ENCODE results near the gene WWC2. TPM values are rescaled to one million over a fixed set of nuclear protein-coding genes. Genes with fewer than 3 reads are reported as not detected.

Gene WWC2
- total RNA-seq, 1 experiment from 2014 or later: 39.1 TPM

GRCh38 chr4:183145773-183146172, 46.7 kb downstream of the WWC2 start:
- Histone ChIP-seq H3K4me2 (ENCODE audit: low read length) (no peak overlapping the region), H3K9me3 (ENCODE audit: control insufficient read depth in 1 of 2, insufficient read depth in 1 of 2, low read depth in 1 of 2, low read length in 2 of 2) (no peaks in the 10 kb centered on the region), H3K4me1 (ENCODE audit: control insufficient read depth in 1 of 2, insufficient read depth in 2 of 2, low read length in 2 of 2) (peaks cover 3 to 6% of the 10 kb centered on the region in 2 experiments; a peak in 2 of 4 replicates), H4K20me1 (ENCODE audit: insufficient read depth) (peaks cover 4% of the 10 kb centered on the region; the same call in 1 of the 2 replicates), H3K4me3 (replicated peaks in 1 of 2; ENCODE audit: low read depth in 1 of 2, low read length in 2 of 2) (no peak overlapping the region), H3K27ac (ENCODE audit: low read depth, low read length) (no peak overlapping the region), H3K27me3 (ENCODE audit: insufficient read depth, low read length) (no peaks in the 10 kb centered on the region), H3K9me2 (ENCODE audit: insufficient read depth) (no peaks in the 10 kb centered on the region), H3K79me2 (ENCODE audit: insufficient read depth, low read length) (peaks cover 92% of the 10 kb centered on the region), H2AFZ (ENCODE audit: low read depth, low read length, poor library complexity, severe bottlenecking) (no peak overlapping the region), H3K9ac (ENCODE audit: low read length) (no peak overlapping the region), H3K36me3 (ENCODE audit: control insufficient read depth in 1 of 2, insufficient read depth in 2 of 2, low read length in 2 of 2) (no peaks in the 10 kb centered on the region)
- no TSS peak for BruUV-seq (replicated peaks)
- ChIA-PET RAD21 (ENCODE audit: low non-redundant PET in 1 of 2, low total read pairs in 2 of 2, uncharacterized antibody in 2 of 2, unreplicated experiment in 2 of 2) (no interaction called here), POLR2A (no interaction called here), CTCF (no interaction called here)
- intact Hi-C loops (cut with micrococcal nuclease): no loop called here
- ATAC-seq (no peak), DNase-seq (ENCODE audit: low read depth, low spot score) (no peak)
- TF ChIP-seq ATF3 (IDR thresholded peaks at IDR 0.05) (no peak), CEBPB (IDR thresholded peaks at IDR 0.05; ENCODE audit: low read depth) (no peak), RAD21 (IDR thresholded peaks at IDR 0.05; ENCODE audit: low read depth) (no peak), POLR2AphosphoS5 (IDR thresholded peaks at IDR 0.05; ENCODE audit: low read depth, low read length) (no peak), ZNF274 (IDR thresholded peaks at IDR 0.05; ENCODE audit: low read depth, low read length) (no peak), TCF7L2 (IDR thresholded peaks at IDR 0.05; ENCODE audit: borderline replicate concordance, extremely low read depth, insufficient read depth, insufficient read length) (no peak), CBX3 (IDR thresholded peaks at IDR 0.05; ENCODE audit: low read depth) (no peak), FOSL1 (IDR thresholded peaks at IDR 0.05; ENCODE audit: low read depth) (no peak), POLR2A (IDR thresholded peaks at IDR 0.05; ENCODE audit: borderline replicate concordance, extremely low read depth, insufficient read depth, insufficient read length) (no peak), SIN3A (IDR thresholded peaks at IDR 0.05; ENCODE audit: low read depth) (no peak), CTCF (IDR thresholded peaks at IDR 0.05 in 2 of 3, conservative IDR thresholded peaks at IDR 0.05 in 1 of 3; ENCODE audit: borderline replicate concordance in 1 of 3, insufficient read depth in 1 of 3, low read depth in 2 of 3, low read length in 2 of 3) (no peak)
